GM12875 (cell line): ENCODE measurements around the gene RLN2.

Source experiments
- H3K4me3 ChIP-seq: one replicate; pipeline ENCODE4 v1.5.1; 2011; ENCODE audit warnings: low read depth, low read length, control low read depth
- TF ChIP-seq, protein P1 (sequence below): IDR thresholded peaks from 2 replicates; pipeline ENCODE4 v1.5.1; 2011; ENCODE audit warnings: low read depth, mild to moderate bottlenecking, control low read depth, inconsistent platforms, low read length, moderate library complexity, borderline replicate concordance; ENCODE audit not compliant: insufficient read depth

RLN2 gene

DNA sequence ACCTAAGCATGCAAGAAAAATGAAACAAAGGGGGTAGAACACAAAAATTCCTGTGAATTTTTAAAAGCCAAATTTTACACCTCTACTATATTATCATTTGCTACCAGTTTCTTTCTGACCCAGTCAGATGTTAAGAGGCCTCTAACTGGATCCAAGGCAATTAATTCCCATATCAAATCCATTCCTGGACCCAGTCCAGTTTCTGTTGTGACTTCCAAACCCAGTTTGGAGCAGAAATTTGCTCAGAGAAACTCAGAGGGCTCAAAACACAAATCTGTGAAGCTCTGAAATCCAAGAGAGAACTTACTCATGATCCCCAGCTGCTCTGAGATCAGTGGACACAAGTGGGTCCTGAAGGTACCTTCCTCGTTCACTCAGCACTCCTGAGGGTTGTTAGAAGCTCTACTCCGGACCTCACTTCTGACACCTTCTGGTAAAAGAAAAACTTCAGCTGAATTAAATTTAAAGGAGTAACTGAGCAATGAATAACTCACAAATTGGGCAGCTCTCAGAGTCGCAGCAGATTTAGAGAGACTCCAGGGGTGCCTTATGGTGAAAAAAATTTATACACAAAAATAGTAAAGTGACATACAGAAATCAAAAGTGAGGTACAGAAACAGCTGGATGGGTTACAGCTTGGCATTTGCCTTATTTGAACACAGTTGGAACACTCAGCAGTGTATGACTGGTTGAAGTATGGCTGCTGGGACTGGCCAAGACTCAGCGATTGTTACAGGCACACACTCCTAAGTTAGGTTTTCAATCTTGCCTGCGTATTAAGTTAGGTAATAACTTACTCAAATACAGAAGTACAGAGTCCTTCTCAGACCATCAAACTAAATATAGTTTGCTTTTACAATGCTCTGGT is 40.9 kb downstream of the RLN2 start:
- TF ChIP-seq, protein P1, sequence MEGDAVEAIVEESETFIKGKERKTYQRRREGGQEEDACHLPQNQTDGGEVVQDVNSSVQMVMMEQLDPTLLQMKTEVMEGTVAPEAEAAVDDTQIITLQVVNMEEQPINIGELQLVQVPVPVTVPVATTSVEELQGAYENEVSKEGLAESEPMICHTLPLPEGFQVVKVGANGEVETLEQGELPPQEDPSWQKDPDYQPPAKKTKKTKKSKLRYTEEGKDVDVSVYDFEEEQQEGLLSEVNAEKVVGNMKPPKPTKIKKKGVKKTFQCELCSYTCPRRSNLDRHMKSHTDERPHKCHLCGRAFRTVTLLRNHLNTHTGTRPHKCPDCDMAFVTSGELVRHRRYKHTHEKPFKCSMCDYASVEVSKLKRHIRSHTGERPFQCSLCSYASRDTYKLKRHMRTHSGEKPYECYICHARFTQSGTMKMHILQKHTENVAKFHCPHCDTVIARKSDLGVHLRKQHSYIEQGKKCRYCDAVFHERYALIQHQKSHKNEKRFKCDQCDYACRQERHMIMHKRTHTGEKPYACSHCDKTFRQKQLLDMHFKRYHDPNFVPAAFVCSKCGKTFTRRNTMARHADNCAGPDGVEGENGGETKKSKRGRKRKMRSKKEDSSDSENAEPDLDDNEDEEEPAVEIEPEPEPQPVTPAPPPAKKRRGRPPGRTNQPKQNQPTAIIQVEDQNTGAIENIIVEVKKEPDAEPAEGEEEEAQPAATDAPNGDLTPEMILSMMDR, result 0 out of 2 replicates have a peak, but pooled peaks have one; percentile 9
- no peak overlapping the region for H3K4me3 ChIP-seq
